NCI-H460 (cell line): Measurements from ENCODE around the gene CFTR. TPM values are rescaled to one million over a fixed set of nuclear protein-coding genes. Genes with fewer than 3 reads are reported as not detected.

Source experiments
- DNase-seq: peaks from one replicate; pipeline ENCODE4 v3.0.0-alpha.2; 2016; ENCODE audit warnings: low read depth; ENCODE audit errors: extremely low read depth
- total RNA-seq: library from RNA; depleted of rRNA; stranded (reverse); fragments of >200 nt; shearing (Covaris generic); gene quantifications from 2 replicates; pipeline ENCODE4 v1.2.3, GENCODE V29; 2014

The CFTR gene
- total RNA-seq, 1 experiment from 2014 or later: not detected

DNA sequence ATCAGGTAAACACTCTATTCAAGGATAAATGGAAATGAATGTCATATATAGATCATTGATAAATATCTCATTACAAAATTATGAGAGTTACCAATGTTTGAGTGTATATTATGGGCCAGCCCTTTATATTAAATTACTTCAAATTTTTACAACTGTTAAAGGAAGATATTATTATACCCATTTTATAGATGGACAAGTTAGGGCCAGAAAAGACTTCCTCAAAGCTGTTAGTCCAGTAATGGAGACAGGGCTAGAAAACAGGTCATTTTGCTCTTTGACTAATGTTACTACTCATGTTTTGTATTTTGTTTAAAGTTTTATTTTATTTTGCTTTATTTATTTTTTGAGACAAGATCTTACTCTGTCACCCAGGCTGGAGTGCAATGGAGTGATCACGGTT is 101.6 kb downstream of the CFTR start:
- DNase-seq: no peak

DNA sequence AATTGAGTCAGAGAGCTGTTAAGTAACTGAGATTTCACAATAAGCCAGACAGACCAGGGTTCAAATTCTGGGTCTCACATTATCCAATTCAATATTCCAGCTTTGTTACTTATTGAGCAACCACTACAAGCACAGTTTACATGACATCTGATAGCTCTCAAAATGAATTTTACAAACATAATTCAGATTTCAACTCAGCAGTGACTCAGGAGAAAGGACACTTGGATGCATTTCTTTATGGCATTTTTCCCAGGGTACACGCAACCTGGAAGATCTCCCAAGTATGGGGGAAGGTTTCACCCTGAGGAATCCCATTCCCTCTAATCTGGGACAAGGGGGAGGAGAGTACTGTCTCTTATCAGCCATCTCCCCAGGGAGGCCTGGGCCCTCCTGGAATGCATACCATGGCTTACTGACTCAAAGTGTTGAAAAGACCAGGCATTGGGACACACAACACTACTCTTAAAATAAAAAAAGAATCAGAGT is 102.4 kb downstream of the CFTR start:
- DNase-seq: peak; percentile 7

DNA sequence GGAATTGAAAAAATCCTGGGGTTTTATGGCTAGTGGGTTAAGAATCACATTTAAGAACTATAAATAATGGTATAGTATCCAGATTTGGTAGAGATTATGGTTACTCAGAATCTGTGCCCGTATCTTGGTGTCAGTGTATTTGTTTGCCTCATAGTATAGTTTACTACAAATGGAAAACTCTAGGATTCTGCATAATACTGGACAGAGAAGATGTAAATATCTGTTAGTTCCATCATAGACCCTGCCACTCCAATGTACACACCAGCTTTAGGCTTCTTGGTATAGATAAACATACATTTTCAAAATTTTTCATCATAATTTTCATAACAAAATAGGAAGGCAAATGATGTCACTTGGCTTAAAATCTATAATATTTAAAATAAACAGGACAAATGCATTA is 108.1 kb downstream of the CFTR start:
- DNase-seq: no peak

DNA sequence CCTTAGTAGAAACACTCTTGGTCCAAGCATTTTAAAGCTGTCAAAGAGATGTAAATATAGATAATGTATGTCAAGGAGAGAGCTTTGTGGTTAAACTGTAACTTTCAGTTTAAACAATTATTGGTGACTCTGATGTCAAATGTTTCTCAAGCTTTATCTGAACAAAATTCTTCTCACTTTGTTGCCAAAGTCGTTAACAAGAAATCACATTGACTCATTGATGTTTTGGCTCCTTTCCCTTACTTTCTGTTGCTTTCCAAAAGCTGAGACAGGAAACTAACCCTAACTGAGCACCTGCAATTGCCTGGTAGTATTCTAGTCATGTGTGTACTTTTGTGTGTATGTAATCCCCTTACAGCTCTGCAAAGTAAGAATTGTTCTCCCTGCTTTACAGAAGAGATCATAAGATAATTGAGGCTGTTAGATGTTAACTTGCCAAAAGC is 108.5 kb downstream of the CFTR start:
- no peak for DNase-seq

DNA sequence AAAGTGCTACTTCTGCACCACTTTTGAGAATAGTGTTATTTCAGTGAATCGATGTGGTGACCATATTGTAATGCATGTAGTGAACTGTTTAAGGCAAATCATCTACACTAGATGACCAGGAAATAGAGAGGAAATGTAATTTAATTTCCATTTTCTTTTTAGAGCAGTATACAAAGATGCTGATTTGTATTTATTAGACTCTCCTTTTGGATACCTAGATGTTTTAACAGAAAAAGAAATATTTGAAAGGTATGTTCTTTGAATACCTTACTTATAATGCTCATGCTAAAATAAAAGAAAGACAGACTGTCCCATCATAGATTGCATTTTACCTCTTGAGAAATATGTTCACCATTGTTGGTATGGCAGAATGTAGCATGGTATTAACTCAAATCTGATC is 110.4 kb downstream of the CFTR start:
- no peak for DNase-seq

DNA sequence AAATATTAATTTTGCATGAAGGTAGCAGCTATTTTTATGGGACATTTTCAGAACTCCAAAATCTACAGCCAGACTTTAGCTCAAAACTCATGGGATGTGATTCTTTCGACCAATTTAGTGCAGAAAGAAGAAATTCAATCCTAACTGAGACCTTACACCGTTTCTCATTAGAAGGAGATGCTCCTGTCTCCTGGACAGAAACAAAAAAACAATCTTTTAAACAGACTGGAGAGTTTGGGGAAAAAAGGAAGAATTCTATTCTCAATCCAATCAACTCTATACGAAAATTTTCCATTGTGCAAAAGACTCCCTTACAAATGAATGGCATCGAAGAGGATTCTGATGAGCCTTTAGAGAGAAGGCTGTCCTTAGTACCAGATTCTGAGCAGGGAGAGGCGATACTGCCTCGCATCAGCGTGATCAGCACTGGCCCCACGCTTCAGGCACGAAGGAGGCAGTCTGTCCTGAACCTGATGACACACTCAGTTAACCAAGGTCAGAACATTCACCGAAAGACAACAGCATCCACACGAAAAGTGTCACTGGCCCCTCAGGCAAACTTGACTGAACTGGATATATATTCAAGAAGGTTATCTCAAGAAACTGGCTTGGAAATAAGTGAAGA is 112.3 kb downstream of the CFTR start:
- no peak for DNase-seq

DNA sequence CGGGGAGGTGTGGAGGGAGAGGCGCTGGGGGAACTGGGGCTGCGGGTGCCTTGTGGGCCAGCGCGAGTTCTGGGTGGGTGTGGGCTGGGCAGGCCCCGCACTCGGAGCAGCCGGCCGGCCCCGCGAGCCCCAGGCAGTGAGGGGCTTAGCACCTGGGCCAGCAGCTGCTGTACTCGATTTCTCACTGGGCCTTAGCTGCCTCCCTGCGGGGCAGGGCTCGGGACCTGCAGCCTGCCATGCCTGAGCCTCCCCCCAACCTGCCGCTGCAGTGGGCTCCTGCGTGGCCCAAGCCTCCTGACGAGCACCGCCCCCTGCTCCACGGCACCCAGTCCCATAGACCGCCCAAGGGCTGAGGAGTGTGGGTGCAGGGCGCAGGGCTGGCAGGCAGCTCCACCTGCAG is 116.3 kb downstream of the CFTR start:
- DNase-seq: no peak

DNA sequence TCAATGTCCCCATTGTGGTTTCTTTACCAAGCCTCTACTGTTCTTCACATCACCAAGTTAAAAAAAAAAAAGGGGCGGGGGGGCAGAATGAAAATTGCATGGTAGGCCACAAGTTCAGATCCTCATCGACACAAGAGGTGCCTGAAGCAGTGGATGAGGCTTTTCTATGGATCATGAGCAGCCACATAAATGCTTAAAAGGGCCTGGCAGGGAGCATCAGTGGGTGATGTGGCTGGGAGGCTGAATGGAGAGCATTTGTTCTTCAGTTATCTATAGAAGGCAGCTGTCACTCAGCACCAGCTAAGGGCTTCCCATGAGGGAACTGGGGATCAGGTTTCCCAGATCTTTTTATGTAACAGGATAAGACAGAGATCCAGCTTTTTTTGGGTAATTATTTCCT is 117.9 kb downstream of the CFTR start:
- DNase-seq: no peak

- no peak for DNase-seq
Measured at GRCh38 chr7:117600911-117601310, 121.1 kb downstream of the CFTR start.

DNA sequence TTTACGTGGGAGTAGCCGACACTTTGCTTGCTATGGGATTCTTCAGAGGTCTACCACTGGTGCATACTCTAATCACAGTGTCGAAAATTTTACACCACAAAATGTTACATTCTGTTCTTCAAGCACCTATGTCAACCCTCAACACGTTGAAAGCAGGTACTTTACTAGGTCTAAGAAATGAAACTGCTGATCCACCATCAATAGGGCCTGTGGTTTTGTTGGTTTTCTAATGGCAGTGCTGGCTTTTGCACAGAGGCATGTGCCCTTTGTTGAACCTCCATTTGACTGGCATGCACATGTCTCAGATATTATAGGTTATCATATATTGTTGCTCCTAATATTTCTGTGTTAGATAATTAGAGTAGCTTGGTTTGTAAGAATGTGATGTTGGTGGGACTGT is 123.8 kb downstream of the CFTR start:
- no peak for DNase-seq

DNA sequence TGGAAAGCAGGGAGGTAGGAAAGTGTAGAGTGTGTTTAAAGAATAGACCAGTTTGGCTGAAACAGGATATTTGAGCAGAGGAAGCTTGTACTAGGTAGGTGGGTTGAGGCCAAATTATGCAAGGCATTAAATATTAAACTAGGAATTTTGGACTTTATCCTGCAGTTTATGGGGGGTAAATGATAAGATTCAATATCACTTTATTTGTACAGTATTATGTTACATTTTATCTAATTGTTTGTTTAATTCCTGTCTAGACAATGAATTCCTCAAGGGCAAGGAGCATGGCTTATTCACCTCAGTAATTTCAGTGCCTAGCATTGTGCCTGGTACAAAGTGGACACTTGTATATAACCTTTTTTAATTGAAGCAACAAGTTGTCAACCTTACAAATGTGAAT is 125.9 kb downstream of the CFTR start:
- no peak for DNase-seq

DNA sequence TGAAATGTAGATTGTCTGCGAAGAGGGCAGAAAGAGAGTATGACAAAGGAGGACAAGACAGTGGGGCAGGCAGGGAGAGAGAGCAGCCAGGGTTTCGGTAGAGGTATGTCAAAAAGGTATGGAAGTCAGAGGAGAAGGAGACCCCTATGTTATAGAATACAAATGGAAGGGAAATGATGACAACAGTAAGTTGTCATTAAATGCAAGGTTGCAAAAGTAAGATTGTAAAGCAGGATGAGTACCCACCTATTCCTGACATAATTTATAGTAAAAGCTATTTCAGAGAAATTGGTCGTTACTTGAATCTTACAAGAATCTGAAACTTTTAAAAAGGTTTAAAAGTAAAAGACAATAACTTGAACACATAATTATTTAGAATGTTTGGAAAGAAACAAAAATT is 126.3 kb downstream of the CFTR start:
- no peak for DNase-seq

DNA sequence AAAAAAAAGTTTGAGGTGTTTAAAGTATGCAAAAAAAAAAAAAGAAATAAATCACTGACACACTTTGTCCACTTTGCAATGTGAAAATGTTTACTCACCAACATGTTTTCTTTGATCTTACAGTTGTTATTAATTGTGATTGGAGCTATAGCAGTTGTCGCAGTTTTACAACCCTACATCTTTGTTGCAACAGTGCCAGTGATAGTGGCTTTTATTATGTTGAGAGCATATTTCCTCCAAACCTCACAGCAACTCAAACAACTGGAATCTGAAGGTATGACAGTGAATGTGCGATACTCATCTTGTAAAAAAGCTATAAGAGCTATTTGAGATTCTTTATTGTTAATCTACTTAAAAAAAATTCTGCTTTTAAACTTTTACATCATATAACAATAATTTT is 130.6 kb downstream of the CFTR start:
- DNase-seq: no peak

DNA sequence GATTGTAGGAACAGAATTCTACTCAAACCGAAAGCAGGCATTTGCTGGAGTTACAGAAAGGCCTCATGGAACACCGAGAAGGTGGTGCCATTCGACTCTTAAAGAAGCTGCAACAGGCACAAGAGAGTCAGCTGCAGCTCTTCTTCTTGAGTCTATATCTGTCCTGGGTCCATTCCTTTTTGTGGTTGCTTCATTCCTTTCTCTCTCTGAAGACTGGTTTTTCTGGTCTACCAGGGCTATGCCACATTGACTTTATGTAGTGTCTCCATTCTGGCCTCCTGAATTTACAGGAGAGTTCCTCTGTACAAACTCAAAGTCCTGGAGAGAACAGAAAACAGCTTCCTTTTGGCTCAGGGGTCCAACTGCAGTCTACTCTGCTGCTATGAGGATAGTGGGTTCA is 132.8 kb downstream of the CFTR start:
- DNase-seq: no peak

DNA sequence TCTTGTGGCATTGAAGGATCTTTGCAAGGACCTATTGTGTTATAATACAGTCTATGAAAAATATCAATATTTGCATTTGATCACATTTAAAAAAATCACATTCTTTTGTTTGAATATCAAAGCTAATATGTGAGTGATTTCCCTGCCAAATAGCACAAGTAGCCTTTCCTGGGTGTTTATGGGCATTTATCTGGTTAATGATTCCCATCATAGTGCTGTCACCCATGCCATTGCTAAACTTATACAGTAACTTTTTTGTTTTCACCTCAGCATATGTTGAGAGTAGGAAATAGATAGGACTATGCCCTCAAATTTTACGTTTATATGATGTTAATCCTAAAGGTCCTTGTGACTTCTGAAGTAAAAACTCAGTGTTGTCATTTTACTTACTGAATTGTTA is 136.9 kb downstream of the CFTR start:
- DNase-seq: no peak

DNA sequence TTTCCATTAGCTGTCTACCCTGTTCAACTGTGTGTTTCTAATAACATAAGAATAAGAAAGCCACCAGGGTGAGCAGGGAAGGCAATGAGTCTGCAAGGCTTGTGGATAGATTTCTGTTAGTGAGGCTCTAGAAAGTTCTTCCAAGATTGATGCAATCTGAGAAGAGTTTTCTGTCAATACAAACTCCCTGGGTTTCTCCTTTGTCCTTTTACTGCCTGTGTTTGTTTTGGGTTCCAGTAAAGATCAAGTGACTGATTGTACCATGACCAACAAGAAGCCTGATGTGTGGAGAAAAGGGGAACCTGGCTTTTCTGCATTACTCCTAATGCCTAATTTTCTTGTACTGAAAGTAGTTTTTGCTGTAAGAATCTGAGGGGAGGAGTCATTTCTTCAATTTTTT is 139.9 kb downstream of the CFTR start:
- DNase-seq: no peak

DNA sequence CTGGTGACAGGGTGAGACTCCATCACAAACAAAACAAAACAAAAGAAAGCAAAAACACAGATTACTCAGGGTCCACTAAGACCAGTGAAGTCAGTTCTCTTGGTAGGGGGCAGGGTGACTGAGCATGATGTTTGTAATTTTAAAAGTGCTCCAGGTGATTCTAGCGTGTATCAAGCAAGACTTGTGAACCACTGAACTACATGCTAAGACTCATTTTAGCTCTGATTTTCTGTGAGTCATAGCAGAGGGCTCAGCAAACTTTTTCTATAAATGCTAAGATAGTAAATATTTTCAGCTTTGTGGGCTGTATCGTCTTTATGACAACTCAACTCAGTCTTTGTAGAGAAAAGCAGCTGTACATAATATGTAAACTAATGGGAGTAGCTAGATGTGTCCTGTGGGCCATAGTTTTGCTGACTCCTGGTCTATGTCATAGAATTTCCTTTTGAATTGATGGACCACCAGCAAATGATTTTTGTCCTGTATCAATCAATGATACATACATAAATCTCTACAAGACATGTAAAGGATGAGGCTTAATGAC is 141.3 kb downstream of the CFTR start:
- DNase-seq: no peak

GRCh38 chr7:117623606-117624005 is 143.8 kb downstream of the CFTR start:
- DNase-seq: no peak

DNA sequence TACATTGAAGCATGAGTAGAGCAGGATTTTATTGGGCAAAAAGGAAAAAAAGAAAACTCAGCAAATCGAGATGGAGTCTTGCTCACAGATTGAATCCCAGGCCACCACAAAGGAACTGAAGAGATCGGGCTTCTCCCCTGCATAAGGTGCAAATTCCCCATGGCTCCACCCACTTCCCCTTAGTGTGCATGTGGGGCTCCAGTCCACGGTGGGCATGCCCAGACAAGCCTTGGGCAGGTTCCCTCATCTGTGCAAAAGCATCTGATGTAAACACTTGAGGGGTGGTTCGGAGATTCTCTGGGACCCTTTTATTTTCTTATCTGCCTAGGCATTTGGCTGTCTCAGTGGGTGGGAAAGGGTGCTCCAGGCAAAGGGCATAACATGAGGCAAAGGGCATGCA is 150.7 kb downstream of the CFTR start:
- no peak for DNase-seq

- DNase-seq: no peak
Measured at GRCh38 chr7:117630907-117631564, 151.2 kb downstream of the CFTR start.

DNA sequence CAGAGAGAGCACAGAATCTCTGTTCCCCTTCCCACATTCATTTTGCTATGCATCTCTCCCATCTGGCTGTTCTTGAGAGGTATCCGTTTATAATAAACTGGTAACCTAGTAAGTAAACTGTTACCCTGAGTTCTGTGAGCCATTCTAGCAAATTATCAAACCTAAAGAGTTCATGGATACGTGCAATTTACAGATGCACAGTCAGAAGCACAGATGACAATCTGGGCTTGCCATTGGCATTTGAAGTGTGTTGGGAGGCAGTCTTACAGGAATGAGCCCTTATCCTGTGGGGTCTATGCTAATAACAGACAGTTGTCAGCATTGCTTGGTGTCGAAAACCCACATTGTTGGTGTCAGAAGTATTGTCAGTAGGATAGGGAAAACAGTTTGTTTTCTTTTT is 151.8 kb downstream of the CFTR start:
- no peak for DNase-seq

- DNase-seq: no peak
Measured at GRCh38 chr7:117637937-117638336, 158.1 kb downstream of the CFTR start.
